ENCODE results near the gene ICA1.

- TF ChIP-seq SOX6 (IDR thresholded peaks at IDR 0.05) (no peak), SOX6 (CRISPR knock-in tag; IDR thresholded peaks at IDR 0.05) (no peak), CREM (IDR thresholded peaks at IDR 0.05) (no peak), CREM (CRISPR knock-in tag; IDR thresholded peaks at IDR 0.05) (no peak), ZMAT3 (CRISPR knock-in tag; conservative IDR thresholded peaks at IDR 0.05) (no peak), FOXM1 (CRISPR knock-in tag; IDR thresholded peaks at IDR 0.05) (no peak), XRCC5 (optimal IDR thresholded peaks at IDR 0.05; ENCODE audit: low read length) (no peak), POLR2A (IDR thresholded peaks at IDR 0.05; ENCODE audit: insufficient read depth in 1 of 2, low read depth in 2 of 2, low read length in 2 of 2) (no peak), TBP (CRISPR knock-in tag; IDR thresholded peaks at IDR 0.05) (no peak), CTCF (CRISPR knock-in tag; IDR thresholded peaks at IDR 0.05) (no peak)
Measured at GRCh38 chr7:8221101-8221495, 40.9 kb downstream of the ICA1 start.
